ENCODE data around the gene CDHR4. TPM values are rescaled to one million over a fixed set of nuclear protein-coding genes. Genes with fewer than 3 reads are reported as not detected.

The CDHR4 gene
- total RNA-seq, 3 donors from 2014 or later (not counting 1 experiment from before 2014, with no cell fraction given), result 0.30 TPM; not detected in 2

DNA sequence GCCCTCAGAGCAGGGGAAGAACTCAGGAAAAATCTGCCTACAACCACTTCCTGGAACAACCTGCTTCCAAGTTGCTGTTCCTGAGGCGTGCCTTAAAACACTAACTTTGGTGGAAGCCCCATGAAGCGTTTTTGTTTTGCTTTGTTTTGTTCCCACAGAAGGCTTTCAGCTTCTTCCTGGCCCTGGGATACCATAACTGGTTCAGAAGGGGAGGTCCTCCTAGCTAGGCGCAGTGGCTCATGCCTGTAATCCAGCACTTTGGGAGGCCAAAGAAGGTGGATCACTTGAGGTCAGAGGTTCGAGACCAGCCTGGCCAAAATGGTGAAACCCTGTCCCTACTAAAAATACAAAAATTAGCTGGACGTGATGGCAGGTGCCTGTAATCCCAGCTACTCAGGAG, 12.1 kb downstream of the CDHR4 start:
- H3K4me1 ChIP-seq (ENCODE audit: control insufficient read depth, insufficient read depth, low read length), result peaks cover 28% of the 10 kb centered on the region
- intact Hi-C loops (cut with micrococcal nuclease), result loop anchor here (2.0 kb wide), 1 partner anchor 15 kb away; the partner anchor contains the start of gene INKA1

GRCh38 chr3:49787182-49787464, 12.6 kb downstream of the CDHR4 start:
- DNase-seq (no peak), ATAC-seq (no peak)
- Mint-ChIP-seq H3K36me3 (no peaks in the 10 kb centered on the region), H3K4me1 (peaks cover 18 to 20% of the 10 kb centered on the region in 2 donors), H3K4me3 (peak overlapping the region; percentile 92), H3K27me3 (ENCODE audit: low read depth in 2 of 2) (peaks cover 0 to 5% of the 10 kb centered on the region in 2 donors), H3K9me3 (no peaks in the 10 kb centered on the region), H3K27ac (peak overlapping the region; percentile 97 to 98)
- peaks cover 32% of the 10 kb centered on the region for H3K4me1 ChIP-seq (ENCODE audit: control insufficient read depth, insufficient read depth, low read length)
- TF ChIP-seq, protein P1, sequence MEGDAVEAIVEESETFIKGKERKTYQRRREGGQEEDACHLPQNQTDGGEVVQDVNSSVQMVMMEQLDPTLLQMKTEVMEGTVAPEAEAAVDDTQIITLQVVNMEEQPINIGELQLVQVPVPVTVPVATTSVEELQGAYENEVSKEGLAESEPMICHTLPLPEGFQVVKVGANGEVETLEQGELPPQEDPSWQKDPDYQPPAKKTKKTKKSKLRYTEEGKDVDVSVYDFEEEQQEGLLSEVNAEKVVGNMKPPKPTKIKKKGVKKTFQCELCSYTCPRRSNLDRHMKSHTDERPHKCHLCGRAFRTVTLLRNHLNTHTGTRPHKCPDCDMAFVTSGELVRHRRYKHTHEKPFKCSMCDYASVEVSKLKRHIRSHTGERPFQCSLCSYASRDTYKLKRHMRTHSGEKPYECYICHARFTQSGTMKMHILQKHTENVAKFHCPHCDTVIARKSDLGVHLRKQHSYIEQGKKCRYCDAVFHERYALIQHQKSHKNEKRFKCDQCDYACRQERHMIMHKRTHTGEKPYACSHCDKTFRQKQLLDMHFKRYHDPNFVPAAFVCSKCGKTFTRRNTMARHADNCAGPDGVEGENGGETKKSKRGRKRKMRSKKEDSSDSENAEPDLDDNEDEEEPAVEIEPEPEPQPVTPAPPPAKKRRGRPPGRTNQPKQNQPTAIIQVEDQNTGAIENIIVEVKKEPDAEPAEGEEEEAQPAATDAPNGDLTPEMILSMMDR (IDR thresholded peaks at IDR 0.05), result no peak
- peak overlapping the region; percentile 94 for H3K27ac ChIP-seq (ENCODE audit: low read length)
- WGBS (ENCODE audit: insufficient coverage), result 54% methylated on average over 3 of the region's 3 CpGs
- peak overlapping the region; percentile 65 for H3K4me3 ChIP-seq (ENCODE audit: low read length)
- no peaks in the 10 kb centered on the region for H3K9me3 ChIP-seq (ENCODE audit: control insufficient read depth, insufficient read depth, low read length)
- H3K36me3 ChIP-seq (ENCODE audit: control insufficient read depth, insufficient read depth, low read length), result peaks cover 2% of the 10 kb centered on the region
- no peaks in the 10 kb centered on the region for H3K27me3 ChIP-seq (ENCODE audit: control insufficient read depth, insufficient read depth, low read length)
- intact Hi-C loops (cut with micrococcal nuclease), result loop anchor here (2.0 kb wide), 1 partner anchor 16 kb away; the partner anchor contains the start of gene INKA1

More for the DNA sequence above, 12.1 kb downstream of the CDHR4 start:
- H3K9me3 ChIP-seq (ENCODE audit: control insufficient read depth, insufficient read depth, low read length), result no peaks in the 10 kb centered on the region
- peak overlapping the region; percentile 97 to 98 for H3K27ac Mint-ChIP-seq
- peaks cover 2% of the 10 kb centered on the region for H3K36me3 ChIP-seq (ENCODE audit: control insufficient read depth, insufficient read depth, low read length)
- H3K9me3 Mint-ChIP-seq, result no peaks in the 10 kb centered on the region
- ATAC-seq (no peak), DNase-seq (no peak)
- no peak overlapping the region for H3K4me3 ChIP-seq (ENCODE audit: low read length)
- peaks cover 16 to 18% of the 10 kb centered on the region in 2 donors for H3K4me1 Mint-ChIP-seq
- 87% methylated on average over 5 of the region's 5 CpGs for WGBS (ENCODE audit: insufficient coverage)
- peak overlapping the region; percentile 59 for H3K4me3 Mint-ChIP-seq
- TF ChIP-seq, protein P1 (IDR thresholded peaks at IDR 0.05), result no peak
- H3K27ac ChIP-seq (ENCODE audit: low read length), result no peak overlapping the region
- no peaks in the 10 kb centered on the region for H3K36me3 Mint-ChIP-seq
- H3K27me3 ChIP-seq (ENCODE audit: control insufficient read depth, insufficient read depth, low read length), result no peaks in the 10 kb centered on the region
- peaks cover 0 to 5% of the 10 kb centered on the region in 2 donors for H3K27me3 Mint-ChIP-seq (ENCODE audit: low read depth in 2 of 2)

DNA sequence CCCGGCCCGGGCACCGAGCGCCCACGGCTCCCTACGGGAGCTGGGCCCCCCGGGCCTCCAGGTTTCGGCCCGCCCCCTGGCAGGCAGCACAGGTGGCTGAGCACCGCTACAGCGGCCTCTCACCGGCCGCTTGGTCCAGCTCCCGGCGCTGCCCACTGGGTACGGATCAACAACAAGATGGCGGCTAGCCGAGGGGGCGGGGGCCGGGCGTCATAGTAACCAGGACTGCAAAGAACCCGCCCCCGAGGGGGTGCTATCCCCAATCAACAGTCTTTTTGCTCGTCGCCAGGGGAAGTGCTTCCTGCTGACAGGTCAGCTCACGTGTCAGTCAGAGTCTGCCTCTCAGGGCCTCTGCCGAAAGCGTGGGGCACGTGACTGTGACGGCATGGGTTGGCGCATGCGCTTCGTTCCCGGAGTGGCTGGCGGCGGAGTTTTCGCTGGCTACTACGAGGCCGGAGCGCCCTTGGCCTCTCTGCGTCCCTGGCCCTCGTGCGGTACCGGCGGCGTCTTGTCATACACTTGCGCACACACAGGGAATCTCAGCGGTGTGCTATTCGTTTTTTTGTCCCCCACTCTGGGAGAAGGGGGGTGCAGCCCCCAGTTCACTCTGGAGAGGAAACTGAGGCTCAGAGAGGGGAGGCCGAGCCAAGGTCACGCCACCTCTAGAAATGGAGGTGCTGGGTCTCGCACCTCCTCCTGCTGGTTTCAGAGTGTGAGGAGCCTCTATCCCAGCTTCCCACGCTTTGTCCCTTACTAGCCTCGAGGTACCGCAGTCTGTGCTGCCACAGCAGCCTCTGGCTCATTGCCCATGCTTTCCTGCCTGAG, 13.1 kb downstream of the CDHR4 start, which contains the start of gene IP6K1:
IP6K1 (minus strand) TSS at position 186 of the 825 bp plus-strand sequence. CDS start 38,502 bp downstream, outside the sequence.
- TF ChIP-seq, protein P1 (IDR thresholded peaks at IDR 0.05), result no peak
- Histone ChIP-seq H3K27ac (ENCODE audit: low read length) (peak within 1 kb of the TSS; percentile 94), H3K4me1 (ENCODE audit: control insufficient read depth, insufficient read depth, low read length) (peaks cover 35% of the 10 kb centered on the region), H3K4me3 (ENCODE audit: low read length) (peak within 1 kb of the TSS; percentile 65), H3K36me3 (ENCODE audit: control insufficient read depth, insufficient read depth, low read length) (peaks cover 4% of the 10 kb centered on the region), H3K27me3 (ENCODE audit: control insufficient read depth, insufficient read depth, low read length) (no peaks in the 10 kb centered on the region), H3K9me3 (ENCODE audit: control insufficient read depth, insufficient read depth, low read length) (no peaks in the 10 kb centered on the region)
- Mint-ChIP-seq H3K9me3 (no peaks in the 10 kb centered on the region), H3K27me3 (ENCODE audit: low read depth in 2 of 2) (peaks cover 0 to 5% of the 10 kb centered on the region in 2 donors), H3K4me3 (peak within 1 kb of the TSS; percentile 92), H3K4me1 (peaks cover 18 to 20% of the 10 kb centered on the region in 2 donors), H3K27ac (peak within 1 kb of the TSS; percentile 97 to 98), H3K36me3 (no peaks in the 10 kb centered on the region)
- DNase-seq, result peak; percentile 99 to 100
- WGBS (ENCODE audit: insufficient coverage), result 2% methylated on average over 55 of the region's 55 CpGs
- intact Hi-C loops (cut with micrococcal nuclease), result loop anchor here (1.0 to 2.0 kb wide), 2 partner anchors 16 to 67 kb away; partner anchors contain the start of genes AMIGO3 and INKA1
- ATAC-seq, result peak; percentile 98 to 100 (median 99)

Measured in natural killer cell (primary cell).